GDM1 (cell line): ENCODE data around the gene SEMA5A.

Source experiments
- DNase-seq: peaks from one replicate; lab custom pipeline; 2025; lab: John Stamatoyannopoulos, UW

Gene SEMA5A

GRCh38 chr5:9108162-9108561, 437.7 kb downstream of the SEMA5A start:
- DNase-seq = no peak

- DNase-seq = no peak
Measured at GRCh38 chr5:9105851-9106250, 440.0 kb downstream of the SEMA5A start.

- DNase-seq = no peak
Measured at GRCh38 chr5:9104571-9105339, 441.1 kb downstream of the SEMA5A start.

GRCh38 chr5:9103290-9103689, 442.6 kb downstream of the SEMA5A start:
- DNase-seq = no peak

GRCh38 chr5:9099689-9100088, 446.2 kb downstream of the SEMA5A start:
- no peak for DNase-seq

- DNase-seq = no peak
Measured at GRCh38 chr5:9098990-9099389, 446.9 kb downstream of the SEMA5A start.

- no peak for DNase-seq
Measured at GRCh38 chr5:9094582-9094981, 451.3 kb downstream of the SEMA5A start.

- DNase-seq = no peak
Measured at GRCh38 chr5:9091896-9092662, 453.8 kb downstream of the SEMA5A start.

GRCh38 chr5:9090381-9091026, 455.4 kb downstream of the SEMA5A start:
- DNase-seq = no peak

GRCh38 chr5:9089893-9090292, 456.0 kb downstream of the SEMA5A start:
- DNase-seq = no peak

- no peak for DNase-seq
Measured at GRCh38 chr5:9082996-9083395, 462.9 kb downstream of the SEMA5A start.

GRCh38 chr5:9072701-9073100, 473.2 kb downstream of the SEMA5A start:
- no peak for DNase-seq

- DNase-seq = no peak
Measured at GRCh38 chr5:9071524-9071923, 474.4 kb downstream of the SEMA5A start.

GRCh38 chr5:9071074-9071473, 474.8 kb downstream of the SEMA5A start:
- no peak for DNase-seq

- DNase-seq = no peak
Measured at GRCh38 chr5:9069650-9070049, 476.2 kb downstream of the SEMA5A start.

- no peak for DNase-seq
Measured at GRCh38 chr5:9067154-9067553, 478.7 kb downstream of the SEMA5A start.

- DNase-seq = no peak
Measured at GRCh38 chr5:9066349-9066748, 479.5 kb downstream of the SEMA5A start.

- no peak for DNase-seq
Measured at GRCh38 chr5:9063615-9064245, 482.1 kb downstream of the SEMA5A start.

- DNase-seq = no peak
Measured at GRCh38 chr5:9062873-9063272, 483.0 kb downstream of the SEMA5A start.

GRCh38 chr5:9059920-9060691, 485.8 kb downstream of the SEMA5A start:
- no peak for DNase-seq

- no peak for DNase-seq
Measured at GRCh38 chr5:9058666-9059065, 487.2 kb downstream of the SEMA5A start.

- no peak for DNase-seq
Measured at GRCh38 chr5:9058161-9058560, 487.7 kb downstream of the SEMA5A start.
